Stimulated activated CD4-positive, alpha-beta T cell treated with anti-CD3 and anti-CD28 coated beads, Interleukin-15, amount 100 ng/mL, for 48 hours (primary cell): Measurements from ENCODE around the gene GFRA1.

ENCODE experiments used
- DNase-seq, 2 donors: peaks; one replicate each; pipeline ENCODE4 v3.0.0-alpha.2; 2020; ENCODE audit warnings: low read depth in 2 of 2

Gene GFRA1

DNA sequence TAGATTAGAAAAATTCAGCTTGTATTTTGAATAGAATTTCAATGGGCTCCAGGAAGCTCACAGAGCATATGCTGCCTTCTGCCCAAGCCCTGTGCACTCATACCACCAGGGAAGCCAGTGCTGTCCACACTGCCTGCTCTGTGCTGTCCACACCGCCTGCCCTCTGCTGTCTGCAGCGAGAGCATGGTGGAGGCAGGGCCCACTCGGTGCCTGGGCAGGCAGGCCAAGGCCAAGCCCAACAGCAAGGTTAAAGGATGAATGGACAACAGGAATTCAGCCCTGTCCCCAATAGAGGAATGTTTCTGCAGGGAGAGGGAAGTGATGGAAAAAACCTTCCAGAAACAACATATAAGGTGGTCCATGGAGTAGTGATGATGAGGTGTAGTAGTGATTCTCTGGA lies 146.8 kb downstream of the GFRA1 start:
- no peak for DNase-seq

DNA sequence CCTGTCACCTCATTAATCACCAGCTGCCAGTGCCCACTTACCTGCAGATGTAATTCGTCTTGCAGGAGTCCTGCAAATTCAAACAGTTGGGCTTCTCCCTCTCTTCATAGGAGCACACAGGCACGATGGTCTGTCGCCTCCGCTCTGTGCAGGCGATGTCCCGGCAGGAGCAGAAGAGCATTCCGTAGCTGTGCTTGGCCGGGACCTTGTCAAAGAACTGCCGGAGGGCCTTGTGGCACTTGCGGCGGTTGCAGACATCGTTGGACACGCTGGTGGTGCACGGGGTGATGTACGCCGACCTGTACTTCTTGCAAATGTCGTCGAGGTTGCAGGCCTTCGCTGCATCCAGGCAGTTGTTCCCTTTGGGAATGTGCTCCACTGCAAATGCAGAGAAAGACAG lies 147.8 kb downstream of the GFRA1 start:
- DNase-seq: no peak

DNA sequence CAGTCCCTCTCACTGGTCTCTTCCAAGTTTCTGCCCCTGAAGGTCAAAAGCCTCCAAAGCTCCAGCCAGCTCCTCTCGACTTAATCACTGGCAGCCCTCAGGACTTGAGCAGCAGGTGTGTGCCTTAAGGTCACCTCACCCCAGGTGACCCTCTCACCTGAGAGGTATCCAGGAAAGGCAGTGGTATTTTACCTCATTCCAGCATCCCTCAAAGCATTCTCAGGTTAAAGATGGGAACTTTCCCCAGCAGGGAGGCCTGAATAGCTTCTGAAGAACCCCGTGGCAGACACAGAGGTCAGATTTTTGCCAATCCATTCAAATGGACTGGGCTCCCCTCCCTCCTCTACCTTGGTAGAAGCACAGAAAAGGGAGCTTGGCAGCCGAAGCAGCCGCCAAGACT lies 148.2 kb downstream of the GFRA1 start:
- DNase-seq: no peak

DNA sequence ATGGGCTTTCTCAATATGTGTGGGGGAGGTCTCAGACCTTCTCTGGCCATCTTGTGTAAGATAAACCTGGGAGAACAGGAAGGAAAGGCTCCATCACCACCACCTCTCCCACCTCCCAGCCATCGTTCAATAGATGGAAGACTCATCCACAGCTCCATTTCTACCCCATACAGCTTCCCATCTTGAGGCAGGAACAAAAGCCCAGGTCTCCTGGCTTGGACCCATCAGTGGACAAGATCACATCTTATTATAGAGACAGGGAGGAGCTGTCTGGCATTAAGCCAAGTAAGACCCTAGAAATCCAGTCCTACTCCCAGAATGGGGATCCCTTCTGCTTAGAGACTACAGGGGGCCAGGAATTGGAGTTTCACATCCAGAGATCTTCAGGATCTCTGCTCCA lies 150.3 kb downstream of the GFRA1 start:
- no peak for DNase-seq

DNA sequence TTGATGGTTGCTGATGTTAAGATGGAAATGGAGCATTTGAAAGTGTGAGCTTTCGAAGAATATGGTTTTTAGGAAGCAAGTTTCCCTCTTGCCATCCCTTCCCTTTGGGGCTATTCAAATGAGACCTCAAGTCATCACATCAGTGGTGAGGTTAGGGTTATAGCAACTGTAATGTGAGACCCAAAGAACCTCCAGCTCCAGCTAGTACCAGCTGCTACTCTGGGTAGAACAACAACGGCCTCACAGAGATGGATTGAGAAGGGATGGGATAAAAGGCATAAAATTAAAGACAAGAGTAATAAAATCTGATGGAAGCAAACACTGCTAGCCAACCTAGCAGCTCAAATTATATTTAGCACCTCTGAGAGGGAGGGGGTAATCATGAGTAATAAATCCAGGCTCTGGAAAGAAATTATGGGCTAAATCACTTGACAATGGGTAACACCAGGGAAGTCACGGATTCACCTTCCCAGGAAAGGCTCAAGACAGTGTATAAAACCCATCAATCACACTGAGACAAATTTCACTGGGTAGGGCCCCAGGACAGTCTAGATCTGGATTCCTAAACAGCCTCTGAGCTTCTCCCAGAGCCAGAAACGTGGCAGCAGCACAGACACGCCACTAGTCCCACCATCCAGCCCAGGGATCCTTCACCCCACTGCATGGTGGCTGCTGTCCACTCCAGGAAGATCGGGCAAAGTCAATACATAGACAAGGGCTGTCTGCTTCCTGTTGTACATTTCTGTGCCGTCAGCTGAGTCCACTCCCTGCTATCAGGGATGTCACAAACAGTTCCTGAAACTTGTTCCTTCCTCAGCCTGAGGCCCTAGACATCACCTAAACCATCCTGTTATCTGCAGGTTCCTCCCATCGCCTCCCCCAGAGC lies 151.1 kb downstream of the GFRA1 start:
- DNase-seq: no peak

DNA sequence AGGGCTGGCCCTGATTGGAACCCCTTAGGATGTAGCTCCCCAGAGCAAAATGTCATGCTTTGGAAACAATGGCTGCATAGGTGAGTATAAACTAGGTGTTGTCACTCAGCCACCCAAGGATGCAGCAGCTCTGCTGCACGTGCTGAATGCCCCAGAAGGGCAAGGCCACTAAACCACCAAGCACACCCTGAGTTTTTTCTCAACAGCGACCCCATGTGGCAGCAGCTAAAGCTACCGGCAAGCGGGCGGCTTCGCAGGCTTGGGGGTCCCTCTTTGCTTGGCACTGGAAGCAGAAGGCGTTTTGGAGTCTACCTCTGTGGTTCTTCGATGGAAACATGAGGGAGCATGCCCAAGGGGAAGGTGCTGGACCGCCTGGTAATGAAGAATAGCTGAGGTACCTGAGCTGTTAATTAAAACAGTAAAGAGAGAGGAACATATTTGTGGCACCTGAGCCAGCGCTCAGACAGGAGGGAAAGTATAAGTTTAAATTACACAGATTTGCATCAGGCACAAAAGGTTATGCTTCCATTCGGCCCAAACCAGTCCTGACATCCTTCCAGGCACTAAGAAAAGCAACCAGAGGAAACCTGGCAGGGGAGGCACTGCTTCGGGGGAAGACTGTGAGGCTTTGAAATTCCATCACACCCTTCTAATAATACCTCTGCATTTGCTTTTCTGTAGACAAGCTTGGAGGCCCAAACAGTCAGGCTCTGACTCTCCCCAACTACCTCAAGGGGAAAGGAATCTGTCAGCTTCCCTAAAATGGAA lies 152.1 kb downstream of the GFRA1 start:
- DNase-seq: no peak

DNA sequence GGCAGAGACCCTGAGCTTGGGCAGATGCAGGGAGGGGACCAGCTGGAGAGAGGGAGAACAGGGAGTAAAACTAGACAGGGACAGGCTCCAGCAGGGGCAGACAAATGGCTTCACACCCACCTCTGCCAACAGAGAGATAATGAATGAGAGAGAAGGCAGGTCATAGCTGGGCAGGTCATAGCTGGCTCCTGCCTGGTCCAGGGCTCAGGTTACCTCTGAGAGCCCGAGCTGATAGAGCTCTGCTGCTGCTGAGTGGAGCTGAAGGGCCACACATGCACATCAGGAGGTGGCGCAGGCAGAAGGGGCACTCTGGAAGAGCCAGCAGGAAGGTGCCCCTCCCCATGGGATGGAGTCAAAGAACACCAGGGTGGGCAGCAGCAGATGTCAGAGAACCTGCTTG lies 154.2 kb downstream of the GFRA1 start:
- no peak for DNase-seq

DNA sequence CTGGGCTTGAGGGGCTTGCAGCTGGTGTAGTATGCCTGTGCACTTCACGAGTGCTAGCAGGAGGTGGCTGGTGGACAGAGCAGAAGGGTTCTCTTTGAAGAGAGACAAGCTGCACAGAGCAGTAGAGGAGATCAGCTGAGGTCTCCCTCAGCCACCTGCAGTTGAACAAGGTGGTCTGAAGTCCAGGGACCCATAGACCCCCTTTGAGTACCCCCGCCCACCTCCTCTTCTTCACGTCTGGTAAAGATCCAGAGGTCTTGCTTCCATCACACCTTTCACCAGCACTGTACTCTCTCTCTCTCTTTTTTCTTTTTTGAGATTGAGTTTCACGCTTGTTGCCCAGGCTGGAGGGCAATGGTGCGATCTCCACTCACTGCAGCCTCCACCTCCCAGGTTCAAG lies 157.2 kb downstream of the GFRA1 start:
- DNase-seq: no peak

DNA sequence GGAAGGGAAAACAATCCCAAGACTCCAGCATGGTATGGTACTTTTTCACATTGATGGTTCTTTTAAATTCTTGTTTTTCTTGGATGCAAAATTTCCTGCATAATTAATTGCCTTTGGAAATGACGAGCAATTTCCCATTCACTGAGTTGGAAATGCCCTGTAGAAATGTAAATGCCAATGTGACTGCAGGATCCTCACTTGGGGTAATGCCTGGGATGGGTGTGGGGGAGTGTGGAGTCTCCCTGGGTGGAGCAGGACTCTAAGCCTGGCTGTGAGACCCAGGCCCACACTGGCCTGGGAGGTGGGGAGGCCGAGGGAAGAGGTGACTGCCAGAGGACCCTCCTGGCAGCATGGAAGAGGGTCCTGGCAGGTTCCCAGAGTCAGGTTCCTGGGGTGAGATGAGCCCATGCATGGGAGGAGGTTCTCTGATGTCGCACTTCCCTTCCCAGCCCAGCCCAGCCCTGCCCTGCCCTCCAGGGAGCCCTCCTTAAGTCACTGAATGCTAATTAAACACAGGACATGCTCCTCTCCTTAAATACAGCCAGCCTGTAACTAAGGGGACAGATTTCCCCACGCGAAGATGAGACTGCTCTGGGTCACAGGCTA lies 157.9 kb downstream of the GFRA1 start:
- DNase-seq: no peak

DNA sequence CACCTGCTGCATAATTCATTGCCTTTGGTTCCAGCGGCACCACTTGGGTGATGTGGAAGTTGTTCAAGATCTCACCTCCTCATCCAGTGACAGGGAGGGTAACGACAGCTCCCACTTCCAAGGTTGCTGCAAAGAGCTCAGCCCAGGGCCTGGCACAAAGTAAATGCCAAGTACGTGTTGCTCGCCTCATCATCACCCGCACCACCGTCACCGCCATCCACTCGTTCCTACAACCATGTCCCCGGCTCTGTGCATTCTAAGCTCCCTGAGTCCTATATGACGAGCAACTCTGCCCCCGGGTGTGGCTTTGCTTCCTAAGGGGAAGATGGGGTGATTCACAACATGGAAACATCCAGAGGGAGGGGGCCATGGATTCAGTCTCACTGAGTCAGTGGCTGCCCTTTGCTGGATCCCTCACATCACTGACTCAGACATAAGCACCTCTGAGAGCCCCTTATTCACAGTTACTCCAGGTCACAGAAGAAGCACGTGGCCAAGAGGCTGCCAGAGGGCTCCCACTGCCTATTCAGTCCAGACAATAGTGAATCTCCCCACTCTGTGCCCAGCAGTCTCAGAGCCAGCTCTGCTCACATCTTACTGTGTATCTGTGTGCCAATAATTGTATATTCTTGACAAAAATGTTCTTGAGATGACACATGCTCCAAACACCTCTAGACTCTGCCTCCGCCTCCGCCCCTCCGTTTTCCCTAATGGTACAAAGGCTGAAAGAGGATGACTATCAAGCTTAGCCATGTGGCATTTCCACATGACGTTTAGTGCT lies 159.1 kb downstream of the GFRA1 start:
- no peak for DNase-seq

DNA sequence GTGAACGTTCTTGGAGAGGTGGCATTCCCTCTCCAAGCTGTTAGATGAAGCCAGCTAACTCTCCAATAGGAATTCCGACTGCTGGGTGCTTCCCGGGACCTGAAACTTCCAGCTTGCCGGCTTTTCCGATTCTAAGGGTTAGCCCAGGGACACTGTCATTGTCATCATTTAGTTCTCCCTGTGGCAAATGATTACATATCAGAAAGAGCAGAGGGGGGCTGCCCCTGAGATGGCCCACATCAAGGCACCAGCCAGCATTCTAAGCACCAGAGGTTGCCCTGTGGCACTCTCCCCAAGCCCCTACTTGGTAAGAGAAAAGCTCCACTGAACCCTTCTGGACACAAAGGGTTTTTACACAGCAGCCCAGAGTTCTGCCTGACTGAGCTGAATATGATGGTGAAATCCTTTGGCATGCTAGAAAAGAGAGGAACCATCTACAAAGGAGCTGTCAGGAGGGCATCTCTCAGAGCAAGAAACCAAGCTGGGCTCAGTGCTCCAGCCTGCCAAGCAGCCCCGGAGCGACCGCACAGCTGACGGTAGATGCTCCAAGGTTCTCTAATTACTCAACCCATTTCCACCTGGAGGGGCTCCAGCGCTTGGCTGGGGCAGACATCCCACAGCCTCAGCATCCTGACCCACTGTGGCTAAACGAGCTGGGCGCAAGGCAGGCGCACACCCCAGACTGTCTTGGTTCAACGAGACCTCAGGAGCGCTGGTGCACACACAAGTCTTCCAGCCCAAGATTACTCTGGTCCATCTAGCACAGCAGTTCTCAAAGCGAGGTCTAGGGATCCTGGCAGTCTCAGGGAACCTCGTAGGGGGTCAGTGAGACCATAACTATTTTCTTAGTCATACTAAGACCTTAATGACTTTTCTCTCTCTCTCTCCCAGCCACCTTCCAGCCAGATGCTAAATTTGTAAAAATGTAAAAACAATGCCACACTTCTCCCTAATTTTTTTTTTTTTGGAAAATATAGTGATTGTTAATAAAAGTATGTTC lies 160.5 kb downstream of the GFRA1 start:
- DNase-seq: no peak

DNA sequence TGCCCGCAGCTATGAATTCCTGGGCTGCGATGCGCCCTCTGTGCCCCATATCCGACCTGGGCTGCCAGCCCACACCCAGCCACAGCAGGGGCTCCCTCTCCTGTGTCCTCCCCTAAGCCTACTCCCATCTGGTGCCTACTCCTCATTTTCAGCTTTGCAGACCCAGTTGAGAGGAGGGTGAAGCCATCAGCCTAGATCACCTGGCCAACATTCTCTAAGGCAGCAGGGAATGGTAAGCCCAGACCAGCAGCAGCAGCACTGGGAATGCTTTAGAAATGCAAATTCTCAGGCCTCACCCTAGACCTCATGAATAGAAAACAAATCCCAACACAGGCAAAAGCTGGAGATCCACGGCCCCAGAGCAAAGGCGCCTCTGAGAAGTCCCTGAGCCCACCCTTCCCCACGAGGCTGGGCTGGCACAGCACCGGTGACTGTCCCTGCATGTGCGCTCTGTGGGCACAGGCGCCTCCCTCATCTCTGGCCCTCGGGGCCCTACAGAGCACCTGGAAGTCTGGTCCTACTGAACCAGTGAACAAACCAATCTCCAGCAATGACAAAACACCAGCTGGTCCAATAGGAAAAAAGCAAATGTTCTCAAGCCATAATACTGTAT lies 161.4 kb downstream of the GFRA1 start:
- no peak for DNase-seq

DNA sequence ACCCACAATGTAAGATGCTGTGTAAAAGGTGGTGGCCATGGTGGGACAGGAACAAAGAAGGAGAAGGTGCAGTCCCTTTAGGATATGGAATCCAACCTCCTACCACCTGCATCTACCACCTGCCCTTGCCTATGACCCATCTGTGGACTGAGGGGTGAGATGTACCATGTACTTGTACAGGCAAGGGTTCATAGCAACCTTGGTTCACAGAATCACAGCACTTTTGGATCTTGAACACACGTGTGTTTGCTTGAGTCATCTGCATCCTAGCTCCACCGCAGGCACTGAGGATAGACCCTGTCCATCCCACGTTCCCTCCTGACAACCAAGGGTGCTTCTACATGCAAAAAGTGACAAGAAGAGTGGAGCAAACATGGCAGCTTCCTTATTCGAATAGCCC lies 162.3 kb downstream of the GFRA1 start:
- DNase-seq: no peak

DNA sequence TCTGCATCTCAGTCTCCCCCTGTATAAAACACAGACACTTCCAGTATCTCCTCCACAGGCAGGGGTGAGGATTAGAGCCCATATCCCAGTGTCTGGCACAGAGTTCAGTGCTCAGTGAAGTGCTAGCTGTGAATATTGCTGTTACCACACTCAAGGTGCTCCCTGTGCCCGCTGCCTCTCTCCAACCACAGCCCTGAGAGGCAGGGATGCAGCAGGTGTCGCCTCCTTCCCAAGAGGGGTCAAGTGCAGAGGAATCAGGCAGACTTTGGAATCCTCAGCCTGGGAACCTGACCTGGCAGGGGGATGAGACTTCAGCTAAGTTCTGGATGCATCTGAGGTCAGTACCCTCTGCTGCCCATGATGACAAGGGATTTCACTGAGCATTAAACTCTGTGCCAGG lies 163.1 kb downstream of the GFRA1 start:
- no peak for DNase-seq

DNA sequence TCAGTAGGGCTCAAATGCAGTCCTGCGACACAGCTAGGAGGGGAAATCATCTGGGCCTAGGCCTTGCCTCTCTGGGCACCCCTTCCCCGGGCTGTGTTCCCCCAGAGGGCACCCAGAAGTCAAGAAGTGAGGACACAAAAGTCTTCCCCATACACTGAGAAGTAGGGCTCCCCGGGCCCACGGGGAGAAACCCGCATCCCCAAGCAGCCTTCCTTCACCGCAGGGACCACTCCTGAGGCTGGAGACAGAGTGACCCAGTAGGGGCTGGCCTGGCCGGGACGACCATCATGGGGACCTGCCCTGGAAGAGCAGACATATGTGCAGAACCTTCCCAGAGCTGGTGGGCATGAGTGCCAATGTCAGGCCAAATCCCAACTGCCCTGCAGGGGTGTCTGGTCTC lies 163.5 kb downstream of the GFRA1 start:
- DNase-seq: no peak

DNA sequence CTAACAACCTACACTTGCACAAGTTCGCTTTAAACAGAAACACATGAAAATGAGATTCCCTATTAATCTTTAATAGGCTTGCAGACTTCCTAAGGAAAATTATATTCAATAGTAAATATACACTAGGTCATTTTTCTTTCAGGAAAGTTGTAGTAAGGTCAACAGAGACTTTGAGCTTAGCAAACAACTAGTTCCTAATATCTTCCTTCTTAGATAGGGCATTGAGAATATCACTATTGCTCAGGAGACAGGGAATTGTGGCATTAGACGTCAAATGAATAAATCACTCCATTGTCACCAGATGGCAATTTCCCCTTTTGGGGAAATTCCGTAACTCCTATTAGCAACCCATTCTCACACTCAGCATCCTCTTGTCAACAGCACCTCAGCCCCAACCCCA lies 164.9 kb downstream of the GFRA1 start:
- no peak for DNase-seq

DNA sequence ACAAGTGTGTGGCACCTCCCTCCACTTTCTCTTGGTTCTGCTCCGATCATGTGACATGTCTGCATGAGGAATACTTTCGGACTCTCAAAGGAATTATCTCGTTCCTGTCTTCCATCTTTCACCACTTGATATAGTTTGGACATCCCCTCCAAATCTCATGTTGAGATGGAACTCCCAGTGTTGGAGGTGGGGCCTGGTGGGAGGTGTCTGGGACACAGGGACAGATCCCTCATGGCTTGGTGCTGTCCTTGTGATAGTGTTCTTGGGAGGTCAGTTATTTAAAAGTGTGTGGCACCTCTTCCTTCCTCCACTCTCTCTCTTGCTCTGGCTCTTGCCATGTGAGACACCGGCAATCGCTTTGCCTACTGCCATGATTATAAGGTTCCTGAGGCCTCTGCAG lies 166.4 kb downstream of the GFRA1 start:
- no peak for DNase-seq

DNA sequence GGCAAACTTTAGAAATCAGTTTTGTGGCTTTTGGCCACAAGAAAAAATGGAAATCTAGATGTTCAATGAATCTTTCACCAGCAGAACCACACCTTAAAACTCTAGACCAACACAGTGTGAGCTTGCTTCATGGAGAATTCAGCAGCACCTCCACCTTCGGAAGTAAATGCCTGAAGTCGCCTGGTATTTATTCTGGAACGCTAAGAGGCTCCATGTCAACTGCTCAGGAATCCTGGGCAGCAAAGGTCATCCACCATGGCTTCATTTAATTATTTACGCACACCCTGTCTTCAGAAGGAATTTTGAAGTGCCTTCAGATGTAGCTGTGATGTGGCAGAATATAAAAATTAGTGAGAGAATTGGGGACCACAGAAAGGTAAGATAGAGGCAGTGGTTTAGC lies 167.7 kb downstream of the GFRA1 start:
- DNase-seq: no peak

DNA sequence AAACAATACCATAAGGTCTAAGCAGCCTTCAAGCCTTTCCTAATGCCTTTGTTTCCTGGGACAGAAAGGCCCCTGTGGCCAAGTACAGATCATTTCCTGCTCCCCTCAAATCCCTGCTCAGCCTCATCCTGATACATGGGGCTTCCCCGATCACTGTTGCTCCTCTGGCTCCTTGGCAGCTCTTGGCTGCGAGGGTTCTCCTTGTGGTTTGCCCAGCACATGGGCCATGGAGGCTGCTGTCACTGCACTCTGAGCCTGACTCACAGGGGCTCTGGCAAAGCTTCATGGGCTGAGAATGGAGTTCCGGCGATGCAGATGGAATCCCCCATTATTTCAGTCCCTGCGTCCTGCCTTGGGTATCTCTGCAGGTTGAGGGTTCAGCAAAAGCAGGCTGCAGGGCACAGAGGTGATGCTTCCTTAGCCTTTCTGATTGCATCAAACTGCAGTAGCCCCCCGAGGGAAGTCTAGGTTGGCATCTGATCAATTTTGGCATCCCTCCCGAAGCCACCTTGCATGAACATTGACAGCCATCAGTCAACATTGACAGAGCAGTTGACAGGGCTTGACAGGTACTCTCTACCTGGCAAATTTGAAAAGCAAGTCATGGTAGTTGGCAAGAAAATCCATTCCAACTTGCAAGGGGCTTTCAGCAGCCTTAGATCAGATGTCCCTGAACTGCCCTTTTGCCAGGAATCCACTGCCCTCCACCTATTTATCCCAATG lies 168.6 kb downstream of the GFRA1 start:
- no peak for DNase-seq

DNA sequence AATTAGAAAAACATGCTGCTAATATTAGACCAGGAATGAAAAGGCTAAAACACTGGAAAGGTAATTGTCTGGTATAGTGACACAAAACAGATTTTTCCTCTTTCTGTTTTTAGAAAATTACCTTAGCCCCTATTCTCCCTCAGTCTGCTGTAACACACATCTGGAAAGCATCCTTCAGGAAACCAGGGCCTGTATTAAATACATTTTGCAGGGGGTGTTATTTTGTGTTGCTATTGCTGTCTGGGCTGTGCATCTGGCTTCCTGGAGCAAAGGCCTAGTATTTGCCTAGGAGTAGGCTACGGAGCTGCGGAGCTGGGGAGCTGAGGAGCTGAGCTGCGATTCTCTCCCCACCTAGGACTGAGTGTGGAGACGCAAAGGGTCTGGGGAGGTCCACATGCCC lies 169.3 kb downstream of the GFRA1 start:
- DNase-seq: no peak
